ENCODE data around the gene SDK1.

SDK1 gene

GRCh38 chr7:4077980-4078379 lies 776.9 kb downstream of the SDK1 start:
- no peak for DNase-seq (ENCODE audit: low read depth)
- no peak for TF ChIP-seq CTCF (IDR thresholded peaks at IDR 0.05; ENCODE audit: control insufficient read depth, extremely low read depth, insufficient read depth)
- H3K4me3 ChIP-seq (ENCODE audit: low read depth, low read length) = no peak overlapping the region

GRCh38 chr7:4078580-4078979 lies 777.5 kb downstream of the SDK1 start:
- no peak overlapping the region for H3K4me3 ChIP-seq (ENCODE audit: low read depth, low read length)
- no peak for TF ChIP-seq CTCF (IDR thresholded peaks at IDR 0.05; ENCODE audit: control insufficient read depth, extremely low read depth, insufficient read depth)
- DNase-seq (ENCODE audit: low read depth) = no peak

- DNase-seq (ENCODE audit: low read depth) = no peak
- no peak overlapping the region for H3K4me3 ChIP-seq (ENCODE audit: low read depth, low read length)
- TF ChIP-seq CTCF (IDR thresholded peaks at IDR 0.05; ENCODE audit: control insufficient read depth, extremely low read depth, insufficient read depth) = no peak
These were observed 778.3 kb downstream of the SDK1 start for GRCh38 chr7:4079366-4079765.

- no peak for TF ChIP-seq CTCF (IDR thresholded peaks at IDR 0.05; ENCODE audit: control insufficient read depth, extremely low read depth, insufficient read depth)
- no peak for DNase-seq (ENCODE audit: low read depth)
These were observed 778.9 kb downstream of the SDK1 start for GRCh38 chr7:4079956-4080355.

GRCh38 chr7:4080954-4081353 lies 779.9 kb downstream of the SDK1 start:
- TF ChIP-seq CTCF (IDR thresholded peaks at IDR 0.05; ENCODE audit: control insufficient read depth, extremely low read depth, insufficient read depth) = no peak
- DNase-seq (ENCODE audit: low read depth) = no peak
- no peak overlapping the region for H3K4me3 ChIP-seq (ENCODE audit: low read depth, low read length)

More at GRCh38 chr7:4079956-4080355, 778.9 kb downstream of the SDK1 start:
- no peak overlapping the region for H3K4me3 ChIP-seq (ENCODE audit: low read depth, low read length)

GRCh38 chr7:4083513-4083912 lies 782.5 kb downstream of the SDK1 start:
- H3K4me3 ChIP-seq (ENCODE audit: low read depth, low read length) = no peak overlapping the region
- DNase-seq (ENCODE audit: low read depth) = no peak
- TF ChIP-seq CTCF (IDR thresholded peaks at IDR 0.05; ENCODE audit: control insufficient read depth, extremely low read depth, insufficient read depth) = no peak

GRCh38 chr7:4084271-4084670 lies 783.2 kb downstream of the SDK1 start:
- TF ChIP-seq CTCF (IDR thresholded peaks at IDR 0.05; ENCODE audit: control insufficient read depth, extremely low read depth, insufficient read depth) = no peak
- DNase-seq (ENCODE audit: low read depth) = no peak

More at GRCh38 chr7:4084271-4084670, 783.2 kb downstream of the SDK1 start:
- H3K4me3 ChIP-seq (ENCODE audit: low read depth, low read length) = no peak overlapping the region
